HepG2 (cell line): ENCODE data around the gene BICRAL. TPM values are rescaled to one million over a fixed set of nuclear protein-coding genes. Genes with fewer than 3 reads are reported as not detected.

Experiments
- ATF6 ChIP-seq: sonication (generic); formaldehyde crosslinking; conservative IDR thresholded peaks from 2 replicates; pipeline ENCODE4 v1.4.0; 2020; ENCODE audit warnings: missing genetic modification reagents
- CHCHD3 ChIP-seq: sonication (generic); formaldehyde crosslinking; IDR thresholded peaks from 2 replicates; pipeline ENCODE4 v1.8.0; 2022; ENCODE audit warnings: mild to moderate bottlenecking, missing genetic modification reagents, moderate library complexity
- CREBL2 ChIP-seq: sonication (generic); formaldehyde crosslinking; IDR thresholded peaks from 2 replicates; pipeline ENCODE4 v1.8.1; 2023; ENCODE audit warnings: missing genetic modification reagents, mild to moderate bottlenecking, borderline replicate concordance
- GATA4 ChIP-seq: sonication (generic); IDR thresholded peaks from 2 replicates; pipeline ENCODE4 v1.6.1; 2016; ENCODE audit warnings: antibody characterized with exemption, low read depth, borderline replicate concordance
- HOXD1 ChIP-seq: sonication (generic); formaldehyde crosslinking; IDR thresholded peaks from 2 replicates; pipeline ENCODE4 v1.5.0; 2020; ENCODE audit warnings: missing genetic modification reagents
- ISX ChIP-seq: sonication (generic); formaldehyde crosslinking; conservative IDR thresholded peaks from 2 replicates; pipeline ENCODE4 v1.5.0; 2020; ENCODE audit warnings: missing genetic modification reagents
- LRRFIP1 ChIP-seq: sonication (generic); formaldehyde crosslinking; conservative IDR thresholded peaks from 2 replicates; pipeline ENCODE4 v1.4.0; 2020; ENCODE audit warnings: missing genetic modification reagents
- MTF2 ChIP-seq: sonication (generic); formaldehyde crosslinking; IDR thresholded peaks from 2 replicates; pipeline ENCODE4 v1.5.0; 2020; ENCODE audit warnings: missing genetic modification reagents, borderline replicate concordance
- NFKB2 ChIP-seq: sonication (generic); formaldehyde crosslinking; IDR thresholded peaks from 2 replicates; pipeline ENCODE4 v1.4.0; 2020; ENCODE audit warnings: missing genetic modification reagents, borderline replicate concordance
- RAD21 ChIP-seq: fragments of 450-650 bp; formaldehyde crosslinking; IDR thresholded peaks from 2 replicates; pipeline ENCODE4 v1.5.0; 2020; ENCODE audit warnings: mild to moderate bottlenecking
- RFXANK ChIP-seq: IDR thresholded peaks from 2 replicates; pipeline ENCODE4 v1.6.1; 2016
- TERF1 ChIP-seq: sonication (generic); formaldehyde crosslinking; IDR thresholded peaks from 2 replicates; pipeline ENCODE4 v1.8.0; 2022; ENCODE audit warnings: mild to moderate bottlenecking, missing genetic modification reagents, moderate library complexity
- ZFP36L1 ChIP-seq: sonication (generic); formaldehyde crosslinking; IDR thresholded peaks from 2 replicates; pipeline ENCODE4 v1.8.0; 2022; ENCODE audit warnings: mild to moderate bottlenecking, missing genetic modification reagents, moderate library complexity
- ZFP91 ChIP-seq: sonication (generic); formaldehyde crosslinking; IDR thresholded peaks from 2 replicates; pipeline ENCODE4 v1.9.0; 2022; ENCODE audit warnings: missing genetic modification reagents, mild to moderate bottlenecking, borderline replicate concordance
- ZNF234 ChIP-seq: sonication (generic); formaldehyde crosslinking; conservative IDR thresholded peaks from 2 replicates; pipeline ENCODE4 v1.5.1; 2020; ENCODE audit warnings: mild to moderate bottlenecking, missing genetic modification reagents
- ZNF281 ChIP-seq: sonication (generic); formaldehyde crosslinking; IDR thresholded peaks from 2 replicates; pipeline ENCODE4 v1.4.0; 2020; ENCODE audit warnings: missing genetic modification reagents, borderline replicate concordance
- ZNF788 ChIP-seq: sonication (generic); formaldehyde crosslinking; IDR thresholded peaks from 2 replicates; pipeline ENCODE4 v1.5.0; 2020; ENCODE audit warnings: mild to moderate bottlenecking, missing genetic modification reagents, borderline replicate concordance
- polyA plus RNA-seq, 8 experiments: library from polyadenylated mRNA; depleted of rRNA in 3 of 8; stranded (reverse) in 7 of 8; unstranded in 1 of 8; fragments of >200 nt; fragmentation: Illumina TruSeq in 4 of 8; extraction: Trizol in 4 of 8; gene quantifications; 2 replicates each; pipeline versions ENCODE4 v1.2.1 to v1.2.3, GENCODE V29; 2011 to 2016; ENCODE audit warnings: low read depth in 4 of 8, missing spikeins in 1 of 8, mixed read lengths in 1 of 8; ENCODE audit not compliant: insufficient read depth in 1 of 8
- total RNA-seq, 5 experiments: library from RNA; depleted of rRNA; stranded (reverse); fragments of >200 nt; fragmentation: Illumina TruSeq; extraction: Trizol; gene quantifications; 2 replicates each; pipeline ENCODE4 v1.2.3, GENCODE V29; 2016; ENCODE audit warnings: low read depth in 1 of 5

The BICRAL gene
- total and polyA plus RNA-seq, 2 of the 13 experiments (the other 11 are each of a cell fraction or from before 2014, with no cell fraction given), result 5.0 to 13.5 TPM

GRCh38 chr6:42879372-42880239, 97.8 kb downstream of the BICRAL start, which contains the start of gene RPL7L1 (continued):
- TF ChIP-seq CHCHD3 (no peak), ISX (peak; percentile 94), ZFP36L1 (CRISPR knock-in tag) (peak; percentile 4; the same call in 1 of the 2 replicates), ZNF788 (CRISPR knock-in tag) (peak; percentile 74), RAD21 (CRISPR knock-in tag) (peak; percentile 25; the same call in 1 of the 2 replicates), NFKB2 (CRISPR knock-in tag) (peak; percentile 62), RFXANK (CRISPR knock-in tag) (no peak), HOXD1 (CRISPR knock-in tag) (peak; percentile 44), TERF1 (CRISPR knock-in tag) (no peak), GATA4 (peak; percentile 63), MTF2 (CRISPR knock-in tag) (peak; percentile 46; the same call in 1 of the 2 replicates), ATF6 (CRISPR knock-in tag) (peak; percentile 40; the same call in 1 of the 2 replicates), ZFP91 (CRISPR knock-in tag) (peak; percentile 86; the same call in 1 of the 2 replicates), ZNF281 (CRISPR knock-in tag) (peak; percentile 31; the same call in 1 of the 2 replicates), ZNF234 (CRISPR knock-in tag) (no peak), LRRFIP1 (0 out of 2 replicates have a peak, but pooled peaks have one; percentile 12), CREBL2 (CRISPR knock-in tag) (peak; percentile 62; the same call in 1 of the 2 replicates)
